Aorta (tissue), 5 donors: ENCODE data around the gene AFAP1L1. TPM values are rescaled to one million over a fixed set of nuclear protein-coding genes. Genes with fewer than 3 reads are reported as not detected.

Experiments
- ATAC-seq: fragments of 200-7000 bp; cut with Tn5 transposase; one replicate; pipeline ENCODE4 v1.9.1; 2022; ENCODE audit warnings: moderate library complexity; ENCODE audit not compliant: low FRiP score
- DNase-seq, 2 donors: peaks; one replicate each; pipeline ENCODE4 v3.0.0-alpha.2; 2020
- H3K27ac ChIP-seq, 2 donors: one replicate each; pipeline ENCODE4 v1.5.1; 2013; ENCODE audit warnings: low read length in 2 of 2, mild to moderate bottlenecking in 2 of 2, moderate library complexity in 2 of 2, control low read depth in 1 of 2, inconsistent platforms in 1 of 2, low read depth in 1 of 2
- H3K27me3 ChIP-seq, 2 donors: one replicate each; pipeline ENCODE4 v1.6.1; 2013; ENCODE audit warnings: control low read depth in 1 of 2, low read length in 1 of 2, mild to moderate bottlenecking in 1 of 2, moderate library complexity in 1 of 2; ENCODE audit not compliant: insufficient read depth in 2 of 2, control insufficient read depth in 1 of 2
- H3K36me3 ChIP-seq, 2 donors: one replicate each; pipeline ENCODE4 v1.6.1; 2013; ENCODE audit warnings: control low read depth in 1 of 2, low read length in 1 of 2, mild to moderate bottlenecking in 1 of 2; ENCODE audit not compliant: insufficient read depth in 2 of 2, control insufficient read depth in 1 of 2
- H3K4me1 ChIP-seq, 2 donors: one replicate each; pipeline ENCODE4 v1.6.1; 2013; ENCODE audit warnings: low read length in 2 of 2, control low read depth in 1 of 2, mild to moderate bottlenecking in 1 of 2, moderate library complexity in 1 of 2; ENCODE audit not compliant: insufficient read depth in 2 of 2, control insufficient read depth in 1 of 2
- H3K4me3 ChIP-seq, 2 donors: one replicate each; pipeline ENCODE4 v1.5.1; 2013; ENCODE audit warnings: low read length in 2 of 2, control low read depth in 1 of 2, mild to moderate bottlenecking in 1 of 2
- H3K9me3 ChIP-seq: one replicate; pipeline ENCODE4 v1.6.1; 2013; ENCODE audit warnings: mild to moderate bottlenecking, low read length; ENCODE audit not compliant: control insufficient read depth
- WGBS, 2 donors: extraction: QIAGEN DNeasy Blood & Tissue Kit; methylation state at CpG; one replicate each; pipeline ENCODE4 v1.1.7; 2013; 5-methylcytosine and 5-hydroxymethylcytosine counted together
- intact Hi-C, 2 donors: fragments of 100-400 bp; cut with DNase I; formaldehyde crosslinking; loops; one replicate each; pipeline versions ENCODE4 v1.14.2 to v1.15.0; 2022
- polyA plus RNA-seq, 2 donors: library from polyadenylated mRNA; stranded (reverse); fragments of 200-250 nt; gene quantifications; one replicate each; pipeline ENCODE4 v1.2.3, GENCODE V29; 2013
- total RNA-seq, 2 donors: library from RNA; stranded (reverse); fragmentation: NEBNext Ultra II Directional; extraction: Animal tissue kit (Norgen Biotek cat#: 25700); gene quantifications; one replicate each; pipeline ENCODE4 v1.2.1, GENCODE V29; 2021
- donor health status: healthy with polysubstance abuse.
- donor health status: Bipolar disorder and iron deficiency.
- donor health status: DM: no; HTN: no; CAD: no.
- donor health status: DM: no; HTN: no; CAD: no.
- donor health status: DM: yes; HTN: yes; CAD: no.

AFAP1L1 gene
- total and polyA plus RNA-seq, 4 donors, result 1.3 to 27.9 (median 7.7) TPM

- H3K27me3 ChIP-seq, result no peaks in the 10 kb centered on the region
- H3K4me1 ChIP-seq, result no peaks in the 10 kb centered on the region
- no peak overlapping the region for H3K27ac ChIP-seq
- ATAC-seq (no peak), DNase-seq (no peak)
- intact Hi-C loops, result no loop called here
- H3K4me3 ChIP-seq, result no peak overlapping the region
- no peaks in the 10 kb centered on the region for H3K9me3 ChIP-seq
- H3K36me3 ChIP-seq, result no peaks in the 10 kb centered on the region
These were observed 51.6 kb downstream of the AFAP1L1 start for GRCh38 chr5:149323210-149323609.

- H3K36me3 ChIP-seq, result no peaks in the 10 kb centered on the region
- no peaks in the 10 kb centered on the region for H3K27me3 ChIP-seq
- DNase-seq, result no peak
- no peaks in the 10 kb centered on the region for H3K9me3 ChIP-seq
- WGBS, 2 donors, result 97 to 98% methylated on average over 2 of the region's 2 CpGs
- no peak overlapping the region for H3K4me3 ChIP-seq
- H3K27ac ChIP-seq, result no peak overlapping the region
- ATAC-seq, result no peak
- no peaks in the 10 kb centered on the region for H3K4me1 ChIP-seq
- intact Hi-C loops, result no loop called here
These were observed 52.1 kb downstream of the AFAP1L1 start for GRCh38 chr5:149323621-149324205.

- H3K27ac ChIP-seq, result no peak overlapping the region
- H3K27me3 ChIP-seq, result no peaks in the 10 kb centered on the region
- ATAC-seq (no peak), DNase-seq (no peak)
- WGBS, 2 donors, result 93 to 98% methylated on average over 2 of the region's 2 CpGs
- no peaks in the 10 kb centered on the region for H3K4me1 ChIP-seq
- no peaks in the 10 kb centered on the region for H3K9me3 ChIP-seq
- H3K36me3 ChIP-seq, result no peaks in the 10 kb centered on the region
- intact Hi-C loops, result no loop called here
- no peak overlapping the region for H3K4me3 ChIP-seq
These were observed 53.0 kb downstream of the AFAP1L1 start for GRCh38 chr5:149324641-149325040.

GRCh38 chr5:149325166-149325735 is 53.6 kb downstream of the AFAP1L1 start:
- DNase-seq (no peak), ATAC-seq (no peak)
- no peak overlapping the region for H3K27ac ChIP-seq
- no peaks in the 10 kb centered on the region for H3K4me1 ChIP-seq
- H3K27me3 ChIP-seq, result no peaks in the 10 kb centered on the region
- no peaks in the 10 kb centered on the region for H3K36me3 ChIP-seq
- H3K9me3 ChIP-seq, result no peaks in the 10 kb centered on the region
- intact Hi-C loops, result no loop called here
- no peak overlapping the region for H3K4me3 ChIP-seq

GRCh38 chr5:149325894-149326293 is 54.2 kb downstream of the AFAP1L1 start:
- no peaks in the 10 kb centered on the region for H3K27me3 ChIP-seq
- H3K36me3 ChIP-seq, result no peaks in the 10 kb centered on the region
- no peaks in the 10 kb centered on the region for H3K9me3 ChIP-seq
- H3K27ac ChIP-seq, result no peak overlapping the region
- DNase-seq, result no peak
- WGBS, 2 donors, result 95% methylated on average over 5 of the region's 5 CpGs
- H3K4me3 ChIP-seq, result no peak overlapping the region
- intact Hi-C loops, result no loop called here
- no peaks in the 10 kb centered on the region for H3K4me1 ChIP-seq
- no peak for ATAC-seq

- Histone ChIP-seq H3K9me3 (no peaks in the 10 kb centered on the region), H3K27ac (no peak overlapping the region), H3K27me3 (no peaks in the 10 kb centered on the region), H3K4me1 (no peaks in the 10 kb centered on the region), H3K36me3 (no peaks in the 10 kb centered on the region), H3K4me3 (no peak overlapping the region)
- no peak for ATAC-seq
- DNase-seq, result no peak
- whole genome bisulfite sequencing, 2 donors, result 90% methylated on average over 3 of the region's 3 CpGs
- intact Hi-C loops, result no loop called here
These were observed 55.0 kb downstream of the AFAP1L1 start for GRCh38 chr5:149326611-149327010.

- H3K27me3 ChIP-seq, result no peaks in the 10 kb centered on the region
- H3K9me3 ChIP-seq, result no peaks in the 10 kb centered on the region
- H3K4me1 ChIP-seq, result no peaks in the 10 kb centered on the region
- no peaks in the 10 kb centered on the region for H3K36me3 ChIP-seq
- DNase-seq (no peak), ATAC-seq (no peak)
- intact Hi-C loops, result no loop called here
- no peak overlapping the region for H3K4me3 ChIP-seq
- 93 to 97% methylated on average over 5 of the region's 5 CpGs for WGBS, 2 donors
- H3K27ac ChIP-seq, result no peak overlapping the region
These were observed 56.5 kb downstream of the AFAP1L1 start for GRCh38 chr5:149328177-149328576.

- H3K36me3 ChIP-seq, result no peaks in the 10 kb centered on the region
- intact Hi-C loops, result no loop called here
These were observed 62.2 kb downstream of the AFAP1L1 start for GRCh38 chr5:149333711-149334443.

GRCh38 chr5:149337736-149338135 is 66.1 kb downstream of the AFAP1L1 start:
- no peak for DNase-seq
- H3K36me3 ChIP-seq, result peaks cover 3% of the 10 kb centered on the region in 2 donors

More at GRCh38 chr5:149333711-149334443, 62.2 kb downstream of the AFAP1L1 start:
- Histone ChIP-seq H3K4me3 (no peak overlapping the region), H3K27ac (no peak overlapping the region), H3K27me3 (no peaks in the 10 kb centered on the region), H3K4me1 (no peaks in the 10 kb centered on the region), H3K9me3 (no peaks in the 10 kb centered on the region)
- DNase-seq (no peak), ATAC-seq (no peak)
- 76 to 78% methylated on average over 2 of the region's 2 CpGs for WGBS, 2 donors

More at GRCh38 chr5:149337736-149338135, 66.1 kb downstream of the AFAP1L1 start:
- Histone ChIP-seq H3K4me1 (no peaks in the 10 kb centered on the region), H3K9me3 (no peaks in the 10 kb centered on the region), H3K27ac (no peak overlapping the region), H3K27me3 (no peaks in the 10 kb centered on the region), H3K4me3 (no peak overlapping the region)
- ATAC-seq, result no peak
- WGBS, 2 donors, result 94 to 95% methylated on average over 4 of the region's 4 CpGs
- intact Hi-C loops, result no loop called here
